ENCODE data around the gene DOK5. TPM values are rescaled to one million over a fixed set of nuclear protein-coding genes. Genes with fewer than 3 reads are reported as not detected.

Gene DOK5
- total RNA-seq, 1 donor from 2014 or later: 31.3 TPM

- Histone ChIP-seq H3K9ac (ENCODE audit: low read depth in 1 of 3, low read length in 3 of 3) (no peak overlapping the region), H3K36me3 (ENCODE audit: control insufficient read depth in 3 of 3, insufficient read depth in 3 of 3, low read length in 3 of 3) (peaks cover 0 to 3% (median 0%) of the 10 kb centered on the region in 3 donors), H3K27me3 (ENCODE audit: control insufficient read depth in 3 of 3, insufficient read depth in 3 of 3, low read length in 3 of 3) (no peaks in the 10 kb centered on the region), H3K9me3 (ENCODE audit: control insufficient read depth in 3 of 3, low read length in 3 of 3) (no peaks in the 10 kb centered on the region), H3K4me3 (ENCODE audit: low read length in 3 of 3) (no peak overlapping the region), H3K4me1 (ENCODE audit: control insufficient read depth in 3 of 3, insufficient read depth in 3 of 3, low read length in 3 of 3) (no peaks in the 10 kb centered on the region), H3K27ac (ENCODE audit: low read depth, low read length) (no peak overlapping the region)
Observed at GRCh38 chr20:54550776-54551396, 75.5 kb downstream of the DOK5 start.

- H3K9me3 ChIP-seq (ENCODE audit: control insufficient read depth in 3 of 3, low read length in 3 of 3): no peaks in the 10 kb centered on the region
- H3K9ac ChIP-seq (ENCODE audit: low read depth in 1 of 3, low read length in 3 of 3): no peak overlapping the region
- no peaks in the 10 kb centered on the region for H3K27me3 ChIP-seq (ENCODE audit: control insufficient read depth in 3 of 3, insufficient read depth in 3 of 3, low read length in 3 of 3)
- H3K4me3 ChIP-seq (ENCODE audit: low read length in 3 of 3): no peak overlapping the region
- H3K4me1 ChIP-seq (ENCODE audit: control insufficient read depth in 3 of 3, insufficient read depth in 3 of 3, low read length in 3 of 3): no peaks in the 10 kb centered on the region
- peaks cover 0 to 6% (median 0%) of the 10 kb centered on the region in 3 donors for H3K36me3 ChIP-seq (ENCODE audit: control insufficient read depth in 3 of 3, insufficient read depth in 3 of 3, low read length in 3 of 3)
- H3K27ac ChIP-seq (ENCODE audit: low read depth, low read length): no peak overlapping the region
Observed at GRCh38 chr20:54554006-54554405, 78.6 kb downstream of the DOK5 start.

- H3K9ac ChIP-seq (ENCODE audit: low read depth in 1 of 3, low read length in 3 of 3): no peak overlapping the region
- no peak overlapping the region for H3K27ac ChIP-seq (ENCODE audit: low read depth, low read length)
- H3K27me3 ChIP-seq (ENCODE audit: control insufficient read depth in 3 of 3, insufficient read depth in 3 of 3, low read length in 3 of 3): no peaks in the 10 kb centered on the region
- no peak overlapping the region for H3K4me3 ChIP-seq (ENCODE audit: low read length in 3 of 3)
- peaks cover 0 to 6% (median 0%) of the 10 kb centered on the region in 3 donors for H3K36me3 ChIP-seq (ENCODE audit: control insufficient read depth in 3 of 3, insufficient read depth in 3 of 3, low read length in 3 of 3)
- H3K4me1 ChIP-seq (ENCODE audit: control insufficient read depth in 3 of 3, insufficient read depth in 3 of 3, low read length in 3 of 3): no peaks in the 10 kb centered on the region
- no peaks in the 10 kb centered on the region for H3K9me3 ChIP-seq (ENCODE audit: control insufficient read depth in 3 of 3, low read length in 3 of 3)
Observed at GRCh38 chr20:54555150-54555549, 79.8 kb downstream of the DOK5 start.

GRCh38 chr20:54556406-54556805, 81.0 kb downstream of the DOK5 start:
- Histone ChIP-seq H3K9ac (ENCODE audit: low read depth in 1 of 3, low read length in 3 of 3) (no peak overlapping the region), H3K36me3 (ENCODE audit: control insufficient read depth in 3 of 3, insufficient read depth in 3 of 3, low read length in 3 of 3) (peaks cover 0 to 6% (median 4%) of the 10 kb centered on the region in 3 donors), H3K4me1 (ENCODE audit: control insufficient read depth in 3 of 3, insufficient read depth in 3 of 3, low read length in 3 of 3) (no peaks in the 10 kb centered on the region), H3K27me3 (ENCODE audit: control insufficient read depth in 3 of 3, insufficient read depth in 3 of 3, low read length in 3 of 3) (no peaks in the 10 kb centered on the region), H3K9me3 (ENCODE audit: control insufficient read depth in 3 of 3, low read length in 3 of 3) (no peaks in the 10 kb centered on the region), H3K27ac (ENCODE audit: low read depth, low read length) (no peak overlapping the region), H3K4me3 (ENCODE audit: low read length in 3 of 3) (no peak overlapping the region)

GRCh38 chr20:54557806-54558590, 82.6 kb downstream of the DOK5 start:
- H3K9ac ChIP-seq (ENCODE audit: low read depth in 1 of 3, low read length in 3 of 3): no peak overlapping the region

GRCh38 chr20:54559890-54560289, 84.5 kb downstream of the DOK5 start:
- Histone ChIP-seq H3K9me3 (ENCODE audit: control insufficient read depth in 3 of 3, low read length in 3 of 3) (no peaks in the 10 kb centered on the region), H3K4me1 (ENCODE audit: control insufficient read depth in 3 of 3, insufficient read depth in 3 of 3, low read length in 3 of 3) (no peaks in the 10 kb centered on the region), H3K9ac (ENCODE audit: low read depth in 1 of 3, low read length in 3 of 3) (no peak overlapping the region), H3K27ac (ENCODE audit: low read depth, low read length) (no peak overlapping the region), H3K36me3 (ENCODE audit: control insufficient read depth in 3 of 3, insufficient read depth in 3 of 3, low read length in 3 of 3) (peaks cover 0 to 6% (median 4%) of the 10 kb centered on the region in 3 donors), H3K4me3 (ENCODE audit: low read length in 3 of 3) (no peak overlapping the region), H3K27me3 (ENCODE audit: control insufficient read depth in 3 of 3, insufficient read depth in 3 of 3, low read length in 3 of 3) (no peaks in the 10 kb centered on the region)

More at GRCh38 chr20:54557806-54558590, 82.6 kb downstream of the DOK5 start:
- Histone ChIP-seq H3K27ac (ENCODE audit: low read depth, low read length) (no peak overlapping the region), H3K4me3 (ENCODE audit: low read length in 3 of 3) (no peak overlapping the region), H3K27me3 (ENCODE audit: control insufficient read depth in 3 of 3, insufficient read depth in 3 of 3, low read length in 3 of 3) (no peaks in the 10 kb centered on the region), H3K4me1 (ENCODE audit: control insufficient read depth in 3 of 3, insufficient read depth in 3 of 3, low read length in 3 of 3) (no peaks in the 10 kb centered on the region), H3K36me3 (ENCODE audit: control insufficient read depth in 3 of 3, insufficient read depth in 3 of 3, low read length in 3 of 3) (peaks cover 0 to 6% (median 4%) of the 10 kb centered on the region in 3 donors), H3K9me3 (ENCODE audit: control insufficient read depth in 3 of 3, low read length in 3 of 3) (no peaks in the 10 kb centered on the region)

- no peak overlapping the region for H3K27ac ChIP-seq (ENCODE audit: low read depth, low read length)
- no peak overlapping the region for H3K9ac ChIP-seq (ENCODE audit: low read depth in 1 of 3, low read length in 3 of 3)
- no peaks in the 10 kb centered on the region for H3K27me3 ChIP-seq (ENCODE audit: control insufficient read depth in 3 of 3, insufficient read depth in 3 of 3, low read length in 3 of 3)
- H3K9me3 ChIP-seq (ENCODE audit: control insufficient read depth in 3 of 3, low read length in 3 of 3): no peaks in the 10 kb centered on the region
- peaks cover 0 to 6% (median 4%) of the 10 kb centered on the region in 3 donors for H3K36me3 ChIP-seq (ENCODE audit: control insufficient read depth in 3 of 3, insufficient read depth in 3 of 3, low read length in 3 of 3)
- no peak overlapping the region for H3K4me3 ChIP-seq (ENCODE audit: low read length in 3 of 3)
- no peaks in the 10 kb centered on the region for H3K4me1 ChIP-seq (ENCODE audit: control insufficient read depth in 3 of 3, insufficient read depth in 3 of 3, low read length in 3 of 3)
Observed at GRCh38 chr20:54560357-54560756, 85.0 kb downstream of the DOK5 start.

- Histone ChIP-seq H3K4me3 (ENCODE audit: low read length in 3 of 3) (no peak overlapping the region), H3K4me1 (ENCODE audit: control insufficient read depth in 3 of 3, insufficient read depth in 3 of 3, low read length in 3 of 3) (peaks cover 0 to 5% (median 0%) of the 10 kb centered on the region in 3 donors), H3K27me3 (ENCODE audit: control insufficient read depth in 3 of 3, insufficient read depth in 3 of 3, low read length in 3 of 3) (no peaks in the 10 kb centered on the region)
Observed at GRCh38 chr20:54565255-54565654, 89.9 kb downstream of the DOK5 start.

GRCh38 chr20:54566031-54566688, 90.8 kb downstream of the DOK5 start:
- Histone ChIP-seq H3K27ac (ENCODE audit: low read depth, low read length) (no peak overlapping the region), H3K4me3 (ENCODE audit: low read length in 3 of 3) (no peak overlapping the region), H3K4me1 (ENCODE audit: control insufficient read depth in 3 of 3, insufficient read depth in 3 of 3, low read length in 3 of 3) (peaks cover 0 to 5% (median 1%) of the 10 kb centered on the region in 3 donors), H3K9ac (ENCODE audit: low read depth in 1 of 3, low read length in 3 of 3) (no peak overlapping the region), H3K9me3 (ENCODE audit: control insufficient read depth in 3 of 3, low read length in 3 of 3) (no peaks in the 10 kb centered on the region), H3K36me3 (ENCODE audit: control insufficient read depth in 3 of 3, insufficient read depth in 3 of 3, low read length in 3 of 3) (peaks cover 0 to under 1% (median 0%) of the 10 kb centered on the region in 3 donors), H3K27me3 (ENCODE audit: control insufficient read depth in 3 of 3, insufficient read depth in 3 of 3, low read length in 3 of 3) (no peaks in the 10 kb centered on the region)

More at GRCh38 chr20:54565255-54565654, 89.9 kb downstream of the DOK5 start:
- no peak overlapping the region for H3K27ac ChIP-seq (ENCODE audit: low read depth, low read length)
- H3K9ac ChIP-seq (ENCODE audit: low read depth in 1 of 3, low read length in 3 of 3): no peak overlapping the region
- H3K36me3 ChIP-seq (ENCODE audit: control insufficient read depth in 3 of 3, insufficient read depth in 3 of 3, low read length in 3 of 3): peaks cover 0 to 4% (median 0%) of the 10 kb centered on the region in 3 donors
- H3K9me3 ChIP-seq (ENCODE audit: control insufficient read depth in 3 of 3, low read length in 3 of 3): no peaks in the 10 kb centered on the region

- Histone ChIP-seq H3K4me1 (ENCODE audit: control insufficient read depth in 3 of 3, insufficient read depth in 3 of 3, low read length in 3 of 3) (peaks cover 0 to 6% (median 5%) of the 10 kb centered on the region in 3 donors), H3K27me3 (ENCODE audit: control insufficient read depth in 3 of 3, insufficient read depth in 3 of 3, low read length in 3 of 3) (no peaks in the 10 kb centered on the region), H3K36me3 (ENCODE audit: control insufficient read depth in 3 of 3, insufficient read depth in 3 of 3, low read length in 3 of 3) (no peaks in the 10 kb centered on the region), H3K9me3 (ENCODE audit: control insufficient read depth in 3 of 3, low read length in 3 of 3) (no peaks in the 10 kb centered on the region), H3K9ac (ENCODE audit: low read depth in 1 of 3, low read length in 3 of 3) (no peak overlapping the region), H3K27ac (ENCODE audit: low read depth, low read length) (no peak overlapping the region), H3K4me3 (ENCODE audit: low read length in 3 of 3) (no peak overlapping the region)
Observed at GRCh38 chr20:54570561-54570960, 95.2 kb downstream of the DOK5 start.
